PC-3 (cell line): ENCODE data around the gene HS3ST4.

ENCODE experiments used
- EZH2phosphoT487 ChIP-seq: fragments of 300-600 bp; sonication (generic); IDR thresholded peaks from 2 replicates; pipeline ENCODE4 v1.6.1; 2018; ENCODE audit warnings: mild to moderate bottlenecking, antibody characterized with exemption, low read length, borderline replicate concordance
- TF ChIP-seq, protein P1 (sequence below): fragments of 300-600 bp; sonication (generic); conservative IDR thresholded peaks from 2 replicates; pipeline ENCODE4 v1.5.1; 2017; ENCODE audit warnings: antibody characterized with exemption, low read depth, mild to moderate bottlenecking, low read length

DNA sequence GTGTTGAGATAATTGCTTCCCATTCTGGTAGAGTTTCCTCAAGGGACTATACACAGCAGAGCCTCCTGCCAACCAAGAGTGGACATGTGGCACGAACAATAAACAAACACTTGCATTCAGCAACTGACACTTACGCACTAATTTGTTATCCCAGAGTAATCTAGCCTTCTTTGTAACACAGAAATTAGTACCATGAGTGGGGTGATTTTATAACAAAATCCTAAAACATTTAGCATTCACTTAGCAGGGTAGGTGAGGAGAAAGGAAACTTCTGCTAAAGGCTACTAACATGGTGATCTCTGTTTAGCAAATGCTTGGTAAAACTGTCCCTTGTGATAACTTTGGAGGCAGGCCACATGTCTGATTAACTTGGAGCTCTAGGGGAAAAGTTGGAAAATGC lies 325.2 kb downstream of the HS3ST4 start:
- no peak for TF ChIP-seq EZH2phosphoT487
- TF ChIP-seq, protein P1, sequence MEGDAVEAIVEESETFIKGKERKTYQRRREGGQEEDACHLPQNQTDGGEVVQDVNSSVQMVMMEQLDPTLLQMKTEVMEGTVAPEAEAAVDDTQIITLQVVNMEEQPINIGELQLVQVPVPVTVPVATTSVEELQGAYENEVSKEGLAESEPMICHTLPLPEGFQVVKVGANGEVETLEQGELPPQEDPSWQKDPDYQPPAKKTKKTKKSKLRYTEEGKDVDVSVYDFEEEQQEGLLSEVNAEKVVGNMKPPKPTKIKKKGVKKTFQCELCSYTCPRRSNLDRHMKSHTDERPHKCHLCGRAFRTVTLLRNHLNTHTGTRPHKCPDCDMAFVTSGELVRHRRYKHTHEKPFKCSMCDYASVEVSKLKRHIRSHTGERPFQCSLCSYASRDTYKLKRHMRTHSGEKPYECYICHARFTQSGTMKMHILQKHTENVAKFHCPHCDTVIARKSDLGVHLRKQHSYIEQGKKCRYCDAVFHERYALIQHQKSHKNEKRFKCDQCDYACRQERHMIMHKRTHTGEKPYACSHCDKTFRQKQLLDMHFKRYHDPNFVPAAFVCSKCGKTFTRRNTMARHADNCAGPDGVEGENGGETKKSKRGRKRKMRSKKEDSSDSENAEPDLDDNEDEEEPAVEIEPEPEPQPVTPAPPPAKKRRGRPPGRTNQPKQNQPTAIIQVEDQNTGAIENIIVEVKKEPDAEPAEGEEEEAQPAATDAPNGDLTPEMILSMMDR, result no peak
